Measurements from ENCODE around the gene ATP6V1A.

Gene ATP6V1A

DNA sequence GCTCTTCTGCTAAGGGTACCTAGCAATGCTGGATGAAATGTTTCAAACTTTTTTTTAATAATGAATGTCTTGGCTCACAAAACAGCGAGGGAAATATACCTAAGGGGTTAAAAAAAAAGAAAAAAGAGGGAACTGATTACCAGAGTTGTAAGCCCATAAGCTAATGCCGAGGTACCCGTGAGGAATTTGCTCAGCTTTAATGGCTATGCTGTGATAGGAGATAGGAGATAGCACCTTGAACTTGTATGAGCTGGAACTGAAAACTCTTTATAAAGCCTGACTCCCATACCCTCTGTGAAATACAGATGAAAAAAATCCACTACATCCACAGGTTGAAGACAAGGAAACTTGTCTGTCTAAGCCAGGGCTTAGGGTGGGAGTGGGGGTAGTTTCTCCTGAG lies 105.7 kb downstream of the ATP6V1A start:
- Histone ChIP-seq H3K27me3 (ENCODE audit: insufficient read depth, low read length, poor library complexity) (no peaks in the 10 kb centered on the region), H4K20me1 (ENCODE audit: insufficient read depth, low read length) (no peaks in the 10 kb centered on the region), H3K27ac (ENCODE audit: low read length) (no peak overlapping the region), H3K4me2 (ENCODE audit: insufficient read depth, low read length) (no peak overlapping the region), H2AFZ (ENCODE audit: low read depth, low read length) (no peak overlapping the region), H3K36me3 (ENCODE audit: insufficient read depth, low read length) (no peaks in the 10 kb centered on the region), H3K4me1 (ENCODE audit: insufficient read depth, low read length) (no peaks in the 10 kb centered on the region), H3K9ac (ENCODE audit: low read depth, low read length) (no peak overlapping the region), H3K4me3 (ENCODE audit: low read depth in 1 of 2, low read length in 2 of 2) (no peak overlapping the region), H3K79me2 (ENCODE audit: insufficient read depth, low read length) (no peaks in the 10 kb centered on the region), H3K9me3 (ENCODE audit: insufficient read depth, low read length, severe bottlenecking) (no peaks in the 10 kb centered on the region)
- DNase-seq = no peak
- ATAC-seq (ENCODE audit: insufficient read depth, low read depth) = no peak
- no peak for TF ChIP-seq EZH2 (IDR thresholded peaks at IDR 0.05; ENCODE audit: borderline replicate concordance, low read depth, low read length, severe bottlenecking)
- TF ChIP-seq, protein P1, sequence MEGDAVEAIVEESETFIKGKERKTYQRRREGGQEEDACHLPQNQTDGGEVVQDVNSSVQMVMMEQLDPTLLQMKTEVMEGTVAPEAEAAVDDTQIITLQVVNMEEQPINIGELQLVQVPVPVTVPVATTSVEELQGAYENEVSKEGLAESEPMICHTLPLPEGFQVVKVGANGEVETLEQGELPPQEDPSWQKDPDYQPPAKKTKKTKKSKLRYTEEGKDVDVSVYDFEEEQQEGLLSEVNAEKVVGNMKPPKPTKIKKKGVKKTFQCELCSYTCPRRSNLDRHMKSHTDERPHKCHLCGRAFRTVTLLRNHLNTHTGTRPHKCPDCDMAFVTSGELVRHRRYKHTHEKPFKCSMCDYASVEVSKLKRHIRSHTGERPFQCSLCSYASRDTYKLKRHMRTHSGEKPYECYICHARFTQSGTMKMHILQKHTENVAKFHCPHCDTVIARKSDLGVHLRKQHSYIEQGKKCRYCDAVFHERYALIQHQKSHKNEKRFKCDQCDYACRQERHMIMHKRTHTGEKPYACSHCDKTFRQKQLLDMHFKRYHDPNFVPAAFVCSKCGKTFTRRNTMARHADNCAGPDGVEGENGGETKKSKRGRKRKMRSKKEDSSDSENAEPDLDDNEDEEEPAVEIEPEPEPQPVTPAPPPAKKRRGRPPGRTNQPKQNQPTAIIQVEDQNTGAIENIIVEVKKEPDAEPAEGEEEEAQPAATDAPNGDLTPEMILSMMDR (IDR thresholded peaks at IDR 0.05; ENCODE audit: borderline replicate concordance, extremely low read depth, low read length, poor library complexity, severe bottlenecking) = no peak

Measured in DND-41 (cell line).